OCI-LY3 (cell line): ENCODE results near the gene KRTAP4-3.

Experiments used
- CTCF ChIP-seq: fragments of 200-600, 300-600 bp; sonication (generic); IDR thresholded peaks from 2 replicates; pipeline ENCODE4 v1.5.1; 2014; ENCODE audit warnings: antibody characterized with exemption, low read length, low read depth
- EZH2phosphoT487 ChIP-seq: fragments of 200-600 bp; shearing (Covaris generic); IDR thresholded peaks from 2 replicates; pipeline ENCODE4 v1.6.1; 2018; ENCODE audit warnings: antibody characterized with exemption, mixed run types, low read depth

- TF ChIP-seq CTCF (no peak), EZH2phosphoT487 (no peak)
Measured at GRCh38 chr17:41149652-41149985, 18.4 kb downstream of the KRTAP4-3 start, which contains the start of gene KRTAP4-5.
